HG02973 (cell line): ENCODE data around the gene MLKL.

ENCODE experiments used
- ATAC-seq: cut with Tn5 transposase; IDR thresholded peaks from one replicate; pipeline ENCODE4 v1.9.1; 2021; ENCODE audit warnings: moderate library complexity; ENCODE audit not compliant: unreplicated experiment

The MLKL gene

DNA sequence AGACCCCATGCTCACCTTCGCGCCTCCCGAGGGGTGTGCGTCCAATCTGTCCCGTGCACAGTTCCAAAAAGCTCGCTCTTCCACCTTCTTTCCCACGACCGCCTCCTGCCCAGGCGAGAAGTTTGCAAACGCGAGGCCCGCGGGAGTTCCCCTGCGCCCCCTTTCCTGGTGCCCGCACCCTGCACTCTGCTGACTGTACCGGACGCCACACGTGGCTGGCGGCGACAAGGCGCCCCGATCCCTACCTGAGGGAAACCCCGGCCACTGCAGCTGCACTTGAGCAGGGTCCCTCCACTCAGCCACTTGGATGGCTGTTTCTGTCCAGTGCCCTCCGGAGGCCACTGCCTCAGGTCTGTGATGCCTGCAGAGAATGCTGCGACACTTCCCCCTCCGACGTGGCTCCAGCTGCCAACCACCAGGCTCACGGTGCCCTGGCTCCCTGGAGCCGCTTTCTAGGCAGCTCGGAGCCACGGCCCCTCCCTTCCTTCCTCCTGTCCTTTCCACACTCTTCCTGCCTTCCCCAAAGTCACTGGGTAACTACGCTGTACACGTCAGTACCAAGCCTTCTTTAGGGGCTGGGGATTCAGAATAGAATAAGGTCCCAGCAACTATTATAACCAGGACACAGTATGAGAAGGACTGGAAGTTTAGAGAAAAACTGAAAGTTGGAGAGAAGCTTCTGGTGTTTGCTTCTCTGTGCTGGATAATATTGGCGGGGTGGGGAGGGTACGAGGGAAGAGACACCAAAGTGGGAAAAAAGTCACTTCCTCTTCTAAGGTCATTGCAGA, at the start of gene MLKL:
MLKL (minus strand) TSS at position 425 of the 788 bp plus-strand sequence. CDS start 5,105 bp downstream, outside the sequence.
- peak; percentile 42 for ATAC-seq

DNA sequence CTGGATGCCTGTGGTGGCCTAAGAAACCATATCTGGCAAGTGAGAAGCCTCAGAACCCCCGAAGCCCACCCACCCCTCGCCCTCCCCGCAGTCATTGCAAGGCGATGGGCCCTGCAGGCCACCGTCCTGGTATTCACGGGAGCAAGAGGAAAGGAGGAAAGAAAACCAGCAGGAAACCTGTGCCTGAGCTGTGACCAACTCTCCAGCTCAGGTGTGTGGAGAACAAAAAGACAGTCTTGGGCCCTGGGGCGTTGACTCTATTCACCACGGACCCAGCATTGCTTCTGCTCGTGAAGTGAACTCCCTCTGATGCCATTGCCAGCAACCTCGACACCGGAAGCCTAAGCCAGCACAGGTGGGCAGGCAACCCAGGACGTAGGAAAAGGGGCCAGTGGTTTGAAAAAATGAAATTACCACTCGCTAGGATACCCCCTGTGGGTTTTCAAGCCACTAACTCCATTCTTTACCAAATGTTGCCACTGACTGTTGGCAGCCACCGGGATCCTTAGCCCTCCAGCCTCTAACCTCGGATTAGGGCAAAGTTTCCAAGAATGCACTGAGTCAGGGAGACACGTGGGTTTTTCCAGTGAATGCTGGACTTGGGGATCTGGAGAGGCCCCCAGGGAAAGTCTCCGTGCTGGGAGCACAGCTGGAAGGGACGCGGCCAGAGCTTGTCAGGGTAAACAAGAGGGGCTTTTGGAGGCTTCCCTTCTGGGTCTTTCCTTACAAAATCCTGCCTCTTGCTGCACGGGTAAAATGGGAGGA, 48.8 kb upstream of the MLKL start:
- ATAC-seq, result no peak

DNA sequence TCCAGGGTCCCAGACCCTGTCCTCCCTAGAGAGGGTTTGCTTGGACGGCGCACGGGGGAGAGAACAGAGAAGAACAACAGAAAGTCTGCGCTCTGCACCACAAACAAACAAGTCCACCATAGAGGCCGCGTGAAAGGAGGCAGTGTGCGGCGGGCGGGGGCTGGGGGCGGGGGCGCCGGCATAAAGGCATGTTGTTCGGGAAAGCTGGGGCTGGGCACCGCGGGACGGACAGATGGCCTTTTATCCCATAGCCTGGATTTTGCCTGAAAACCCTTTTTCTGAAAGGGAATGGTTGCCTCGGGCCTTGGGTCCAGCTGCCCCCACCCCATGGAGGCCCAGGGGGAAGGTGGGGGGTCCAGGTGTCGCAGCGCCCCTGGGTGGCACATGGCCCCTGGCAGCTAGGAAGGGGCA, 48.0 kb upstream of the MLKL start:
- ATAC-seq, result no peak

DNA sequence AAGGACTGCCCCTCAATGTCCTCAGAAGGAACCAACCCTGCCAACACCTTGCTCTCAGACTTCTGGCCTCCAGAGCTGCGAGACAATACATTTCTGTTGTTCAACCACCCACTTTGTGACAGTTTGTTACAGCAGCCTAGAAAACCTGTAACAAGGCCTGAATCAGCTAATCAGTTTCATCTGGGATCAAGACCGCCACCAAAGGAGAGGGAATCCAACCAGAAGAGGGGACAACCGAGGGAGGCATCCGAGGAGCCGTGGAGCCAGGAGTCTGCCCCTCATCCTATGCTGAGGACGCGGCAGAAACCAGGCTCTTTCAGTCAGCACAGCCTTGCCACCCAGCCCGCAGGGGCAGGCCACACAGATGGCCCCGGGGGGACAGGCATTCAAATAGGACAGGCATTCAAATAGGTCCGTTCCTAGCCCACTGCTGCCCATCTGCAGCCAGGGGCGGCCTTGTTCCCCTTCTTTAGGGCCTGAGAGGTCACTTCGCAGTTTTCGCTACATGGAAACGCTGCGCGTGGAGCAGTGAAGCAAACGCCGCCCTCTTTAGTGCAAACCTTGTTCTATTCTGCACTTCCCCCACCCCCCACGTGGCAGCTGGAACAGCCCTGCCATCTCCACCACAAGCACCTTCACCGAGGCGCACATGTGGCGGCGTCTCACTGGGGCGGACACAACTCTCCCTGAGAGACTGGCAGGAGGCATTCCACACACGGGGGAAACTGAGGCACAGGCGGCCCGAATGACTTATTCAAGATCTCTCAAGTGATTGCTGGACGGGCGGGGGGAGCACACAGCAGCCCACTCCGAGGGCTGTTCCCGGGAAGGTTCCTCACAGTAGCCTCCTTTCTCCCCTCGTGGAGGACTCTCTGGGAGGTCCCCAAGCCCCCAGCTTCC, 47.3 kb upstream of the MLKL start:
- no peak for ATAC-seq

DNA sequence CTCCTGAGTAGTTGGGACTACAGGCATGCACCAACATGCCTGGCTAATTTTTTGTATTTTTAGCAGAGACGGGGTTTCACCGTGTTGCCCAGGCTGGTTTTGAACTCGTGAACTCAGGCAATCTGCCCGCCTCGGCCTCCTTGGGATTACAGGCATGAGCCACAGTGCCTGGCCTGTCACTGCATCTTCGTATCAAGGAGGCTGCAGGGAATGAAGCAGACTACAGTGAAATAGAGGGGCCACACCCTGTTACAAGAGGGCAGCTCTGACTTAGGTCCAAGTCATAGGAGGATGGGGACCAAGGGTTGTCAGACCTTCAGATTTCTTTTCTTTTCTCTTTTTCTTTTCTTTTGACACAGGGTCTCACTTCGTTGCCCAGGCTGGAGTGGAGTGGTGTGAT, 45.3 kb upstream of the MLKL start:
- no peak for ATAC-seq

DNA sequence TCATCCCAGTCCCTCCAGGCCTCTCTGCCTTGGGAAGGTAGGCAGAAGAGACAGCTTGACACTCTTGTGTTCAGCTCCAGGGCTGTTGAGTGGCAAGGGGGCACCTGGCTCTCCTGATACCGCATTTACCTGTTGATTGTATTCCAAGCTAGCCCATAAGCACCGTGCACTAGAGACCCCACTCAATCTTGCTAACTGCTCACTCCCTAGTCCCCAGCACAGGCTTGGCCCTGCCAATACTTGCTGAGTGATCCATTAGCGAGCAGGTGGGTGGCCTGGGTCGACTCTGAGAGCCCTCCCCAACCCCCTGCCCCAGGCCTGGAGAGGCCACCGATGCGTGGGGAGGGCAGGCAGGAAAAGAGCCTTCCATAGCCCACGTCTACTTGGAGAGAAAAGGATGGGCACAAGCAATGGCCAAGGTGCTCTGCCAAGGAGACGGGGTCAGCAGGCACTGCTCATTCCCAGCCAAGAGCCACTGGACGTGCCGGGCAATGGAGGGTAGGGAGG, 44.5 kb upstream of the MLKL start:
- no peak for ATAC-seq

DNA sequence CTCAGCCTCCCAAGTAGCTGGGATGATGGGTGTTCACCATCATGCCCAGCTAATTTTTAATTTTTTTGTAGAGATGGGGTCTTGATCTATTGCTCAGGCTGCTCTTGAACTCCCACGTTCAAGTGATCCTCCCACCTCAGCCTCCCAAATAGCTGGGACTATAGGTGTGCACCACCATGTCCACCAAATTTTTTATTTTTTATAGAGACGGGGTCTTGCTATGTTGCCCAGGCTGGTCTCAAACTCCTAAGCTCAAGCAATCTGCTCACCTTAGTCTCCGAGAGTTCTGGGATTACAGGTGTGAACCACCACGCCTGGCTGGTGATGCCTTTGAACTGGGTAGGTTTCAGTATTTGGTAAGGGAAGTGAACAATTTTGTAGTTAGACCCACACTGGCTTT, 43.9 kb upstream of the MLKL start:
- ATAC-seq, result no peak

DNA sequence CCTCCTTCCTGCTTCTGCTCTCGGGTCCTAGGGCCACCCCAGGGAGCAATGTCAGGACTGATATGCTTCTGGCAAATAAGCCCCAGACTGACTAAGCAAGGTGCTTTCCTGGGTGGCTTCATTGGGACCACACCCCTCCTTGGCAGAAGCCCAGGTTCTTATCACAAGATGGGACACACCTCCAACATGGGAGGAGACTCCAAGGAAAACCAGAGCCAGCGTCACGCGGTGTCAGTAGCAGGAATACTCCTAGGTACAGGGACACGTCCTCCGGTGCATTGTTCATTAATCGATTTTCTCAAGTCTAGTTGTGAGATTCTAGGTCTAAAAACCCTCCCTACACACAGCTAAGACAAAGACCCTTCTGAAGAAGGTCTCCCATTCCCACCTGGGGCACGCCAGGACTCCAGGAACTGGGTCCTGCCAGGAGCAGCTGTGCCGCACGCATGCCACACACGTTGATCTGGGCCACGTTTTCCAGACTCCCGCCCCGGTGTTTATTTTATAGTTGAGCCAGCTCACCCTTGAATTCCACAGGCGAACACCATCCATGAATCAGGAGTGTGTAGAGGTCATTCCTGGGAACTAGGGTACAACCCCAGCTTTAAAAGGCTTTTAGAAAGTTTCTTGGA, 43.1 kb upstream of the MLKL start:
- ATAC-seq, result no peak

DNA sequence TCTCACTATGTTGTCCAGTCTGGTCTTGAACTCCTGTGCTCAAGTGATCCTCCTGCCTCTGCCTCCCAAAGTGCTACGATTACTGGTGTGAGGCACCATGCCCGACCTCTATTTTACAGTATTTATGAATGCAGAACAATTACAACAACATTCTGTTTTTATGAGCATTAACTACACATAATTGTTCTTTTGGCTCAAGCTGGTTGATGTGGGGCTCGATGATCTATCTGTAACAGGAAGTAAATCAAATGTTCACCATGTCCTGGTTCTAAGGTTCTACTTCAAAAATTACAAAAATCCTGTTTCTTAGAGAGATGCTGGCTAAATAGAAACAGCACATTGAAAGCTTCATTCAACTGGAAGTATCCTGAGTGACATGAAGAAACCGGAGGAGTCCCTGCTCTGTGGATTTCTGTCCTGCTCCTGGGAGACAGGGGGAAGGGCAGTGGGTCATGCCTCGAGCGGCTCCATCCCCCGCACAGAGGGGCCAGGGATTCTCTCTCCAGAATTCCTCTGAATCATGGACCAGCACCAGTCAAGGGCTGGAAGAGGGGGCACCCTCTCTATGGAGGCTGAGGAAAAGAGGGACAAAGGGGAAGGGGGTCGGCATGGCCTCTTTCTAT, 42.5 kb upstream of the MLKL start:
- no peak for ATAC-seq

DNA sequence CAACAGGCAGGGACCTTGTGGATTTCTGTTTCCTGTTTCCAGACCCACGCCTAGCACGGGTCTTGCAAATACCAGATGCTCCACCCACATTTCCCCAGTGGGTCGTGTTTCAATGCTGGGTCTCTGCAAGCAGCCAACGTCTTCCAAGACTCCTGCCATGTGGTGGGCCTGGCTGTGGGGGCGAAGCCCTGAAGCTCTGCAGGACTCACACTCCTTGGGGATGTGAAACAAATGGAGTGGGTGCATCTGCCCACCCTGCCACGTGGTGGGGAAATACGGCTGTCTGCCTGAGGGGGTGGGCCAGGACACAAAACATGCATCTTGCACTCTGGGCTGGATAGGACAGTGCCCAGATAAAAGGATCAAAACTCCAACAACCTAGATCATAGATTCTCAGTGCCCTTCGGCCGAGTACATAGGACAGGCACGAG, 41.4 kb upstream of the MLKL start:
- no peak for ATAC-seq

DNA sequence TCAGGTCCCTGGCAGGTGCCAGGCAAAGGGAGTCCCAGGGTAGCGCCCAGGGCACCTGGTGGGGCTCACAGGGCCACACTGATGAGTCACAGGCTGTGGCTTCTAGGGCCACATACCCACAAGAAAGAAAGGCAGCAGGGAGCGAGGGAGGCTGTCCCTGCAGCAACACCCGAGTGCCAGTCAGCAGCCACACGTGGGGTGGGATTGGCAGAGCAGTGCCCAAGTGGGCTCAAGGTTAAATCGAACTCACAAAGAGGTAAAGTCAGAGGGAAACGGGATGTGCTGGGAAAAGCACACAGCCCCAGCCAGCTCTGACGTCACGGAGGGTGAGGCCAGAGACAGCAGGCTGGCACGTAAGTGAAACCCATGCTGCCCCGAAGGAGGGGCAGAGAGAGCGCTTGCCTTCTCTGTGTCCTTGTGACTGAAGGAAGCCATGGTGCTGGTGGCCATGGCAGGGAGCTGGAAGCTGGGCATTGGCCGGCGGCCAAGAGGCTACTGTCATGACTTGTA, 40.2 kb upstream of the MLKL start:
- no peak for ATAC-seq

DNA sequence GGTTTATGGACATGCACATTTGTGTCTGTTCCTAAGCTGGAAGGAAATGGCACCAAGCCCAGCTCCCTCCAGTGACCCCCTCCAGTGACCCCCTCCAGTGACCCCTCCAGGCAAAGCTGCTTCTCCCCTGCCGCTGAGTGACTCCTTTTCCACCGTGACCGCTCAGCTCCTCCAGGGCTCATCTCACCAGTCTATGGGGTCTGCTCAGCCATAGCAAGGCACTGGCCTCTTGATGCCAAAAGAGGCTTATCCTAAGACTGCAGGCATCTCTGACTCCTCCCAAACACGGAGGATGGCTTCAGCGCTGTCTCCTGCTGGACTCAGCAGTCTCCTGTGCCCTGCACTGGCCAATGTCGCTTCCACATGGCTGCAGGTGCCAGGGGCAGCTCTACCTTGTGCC, 38.6 kb upstream of the MLKL start:
- ATAC-seq, result no peak

DNA sequence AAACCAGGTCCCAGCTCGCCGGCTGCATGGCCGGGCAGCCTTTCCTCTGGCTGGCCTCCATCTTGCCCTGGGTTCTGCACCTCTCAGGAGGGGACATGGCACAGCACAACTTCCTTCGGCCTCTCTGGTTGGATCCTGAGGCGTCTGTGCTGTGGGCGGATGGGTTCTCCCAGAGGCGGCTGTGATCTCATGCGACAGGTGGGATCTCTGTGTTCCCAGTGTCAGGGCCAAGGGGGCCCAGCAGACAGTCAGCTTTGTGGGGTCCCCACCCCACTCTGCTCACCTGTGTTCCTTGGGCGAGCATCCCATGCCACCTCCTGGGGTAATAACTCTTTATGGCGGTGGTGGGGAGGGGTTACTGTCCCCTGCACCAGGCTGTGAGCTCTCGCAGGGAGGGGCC, 38.2 kb upstream of the MLKL start:
- ATAC-seq, result no peak

DNA sequence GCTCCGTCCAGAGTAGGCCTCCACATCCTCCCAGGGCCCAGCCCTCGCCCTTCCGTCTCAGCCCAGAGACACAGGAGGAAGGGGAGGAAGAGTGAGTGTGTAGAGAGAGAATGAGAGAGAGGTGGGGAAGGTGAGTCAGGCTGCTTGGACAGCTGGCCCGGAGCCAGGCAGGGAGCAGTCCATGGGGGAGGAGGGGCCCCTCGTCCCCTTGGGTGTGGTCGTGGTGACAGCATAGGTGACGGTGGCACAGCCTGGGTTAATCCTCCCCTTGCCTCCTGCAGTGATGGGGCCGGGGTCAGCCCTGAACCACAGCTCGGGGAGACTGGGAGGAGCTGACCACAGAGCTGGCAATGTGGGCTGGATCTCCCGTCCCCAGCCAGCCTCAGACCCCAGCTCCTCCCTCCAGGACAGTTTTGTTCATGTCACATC, 37.5 kb upstream of the MLKL start:
- ATAC-seq, result no peak

DNA sequence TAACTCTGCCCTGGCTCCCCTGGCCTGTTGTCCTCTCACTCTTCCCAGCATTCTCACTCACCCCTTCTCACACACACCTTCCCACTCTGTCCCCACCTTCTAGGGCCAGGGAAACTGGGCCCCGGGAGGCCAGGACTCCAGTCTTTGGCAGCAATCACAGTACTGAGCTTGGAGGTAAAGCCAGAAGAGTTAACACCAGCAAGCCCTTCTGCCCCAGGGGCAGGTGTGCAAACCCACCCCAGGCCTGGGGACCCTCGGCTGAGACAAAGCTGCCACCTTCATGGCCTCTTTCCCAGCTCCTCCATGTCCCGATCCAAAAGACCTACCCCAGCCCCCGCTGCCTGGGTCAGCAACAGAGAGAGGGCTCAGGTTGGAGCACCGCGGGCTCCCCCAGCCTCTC, 36.9 kb upstream of the MLKL start:
- ATAC-seq, result no peak

DNA sequence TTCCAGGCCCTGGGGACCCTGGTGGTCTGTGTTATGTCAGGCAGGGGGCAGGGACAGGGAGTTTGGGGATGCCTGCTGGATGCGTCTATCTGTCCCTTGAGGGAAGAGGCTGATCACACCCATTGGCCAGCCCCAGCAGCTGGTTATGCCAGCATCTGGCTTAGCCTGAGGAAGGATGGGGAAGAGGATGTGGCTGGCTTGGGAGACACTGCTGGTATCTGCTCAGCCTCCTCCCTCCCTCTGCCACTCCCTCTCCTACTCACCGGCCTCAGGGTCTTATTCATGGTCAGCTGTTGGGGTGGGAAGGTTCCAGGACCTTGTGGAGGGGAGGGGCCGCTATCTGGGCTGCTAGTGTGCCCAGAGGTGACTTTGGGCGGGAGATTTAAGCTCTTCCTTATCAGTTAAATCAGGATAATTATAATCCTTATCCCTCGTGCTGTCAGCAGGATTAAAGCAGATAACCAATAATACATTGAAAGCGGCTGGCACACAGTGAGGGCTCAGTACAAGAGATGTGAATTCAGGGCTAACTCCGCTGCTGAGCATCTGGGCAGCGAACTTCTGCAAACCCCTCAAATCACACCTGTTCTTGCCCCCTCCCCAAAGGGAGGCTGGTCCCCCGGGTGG, 36.0 kb upstream of the MLKL start:
- ATAC-seq, result no peak

DNA sequence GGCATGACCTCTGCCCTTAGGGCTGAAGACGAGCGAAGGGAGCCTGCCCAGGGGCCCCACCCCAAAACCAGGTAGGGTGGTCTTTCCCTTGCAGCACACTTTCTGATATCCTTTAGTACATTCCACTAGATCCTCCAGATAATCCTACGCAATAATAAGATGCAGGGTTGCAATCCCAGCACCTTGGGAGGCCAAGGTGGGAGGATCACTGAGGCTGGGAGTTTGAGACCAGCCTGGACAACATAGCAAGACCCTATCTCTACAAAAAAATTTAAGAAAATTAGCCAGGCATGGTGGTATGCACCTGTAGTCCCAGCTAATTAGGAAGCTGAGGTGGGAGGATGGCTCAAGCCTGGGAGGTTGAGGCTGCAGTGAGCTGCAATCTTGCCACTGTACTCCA, 34.9 kb upstream of the MLKL start:
- no peak for ATAC-seq

DNA sequence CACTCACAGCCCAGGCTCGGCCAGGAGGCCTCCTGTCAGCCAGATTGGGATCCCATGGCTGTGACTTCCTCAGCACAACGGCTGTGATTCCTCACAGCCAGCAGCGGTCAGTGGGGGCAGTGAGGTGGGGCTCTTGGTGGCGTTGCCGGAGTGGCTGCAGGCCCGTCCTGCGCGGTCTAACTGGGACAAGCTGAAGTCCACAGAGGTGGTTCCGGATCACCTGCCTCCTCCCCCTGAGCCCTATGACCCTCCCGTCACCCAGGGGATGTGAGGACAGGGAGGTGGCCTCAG, 34.4 kb upstream of the MLKL start:
- ATAC-seq, result no peak

DNA sequence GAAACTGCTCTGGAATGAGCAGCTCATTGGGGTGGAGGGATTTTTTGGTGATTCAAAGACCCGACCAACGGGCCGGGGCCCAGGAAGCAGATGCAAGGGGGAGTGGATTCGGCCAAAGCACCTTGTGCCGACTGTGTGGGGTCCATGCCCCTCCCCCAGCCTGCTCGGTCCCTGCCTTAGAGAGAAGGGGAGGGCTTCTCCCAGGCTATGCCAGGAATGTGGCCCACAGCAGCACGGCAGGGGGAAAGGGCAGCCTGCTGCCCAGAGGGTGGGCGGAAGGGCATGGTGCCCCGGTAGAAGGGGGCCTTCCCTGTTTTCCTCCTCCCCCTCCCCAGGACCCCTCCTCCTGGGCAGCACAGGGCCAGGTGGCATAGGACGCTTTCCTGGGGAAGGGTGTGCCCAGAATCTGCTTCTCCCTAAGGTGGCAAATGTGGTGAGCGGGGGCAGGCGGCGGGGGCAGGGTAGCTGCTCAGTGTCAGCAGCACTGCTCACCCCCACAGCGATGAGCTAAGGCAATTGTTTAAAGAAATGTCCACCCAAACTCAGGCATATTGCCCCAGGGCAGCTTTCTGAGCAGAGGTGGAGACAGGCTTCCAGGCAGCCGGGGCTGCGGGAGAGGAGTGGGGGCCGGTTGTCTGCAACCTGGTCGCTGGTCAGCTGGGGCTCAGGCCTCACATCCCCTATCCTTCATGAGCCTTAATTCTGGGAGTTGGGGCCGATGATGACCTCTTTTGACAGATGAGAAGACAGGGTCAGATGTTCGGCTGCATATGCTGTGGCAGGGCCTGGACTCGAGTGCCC, 33.9 kb upstream of the MLKL start:
- no peak for ATAC-seq
